ENCODE measurements around the gene RNF38.

DNA sequence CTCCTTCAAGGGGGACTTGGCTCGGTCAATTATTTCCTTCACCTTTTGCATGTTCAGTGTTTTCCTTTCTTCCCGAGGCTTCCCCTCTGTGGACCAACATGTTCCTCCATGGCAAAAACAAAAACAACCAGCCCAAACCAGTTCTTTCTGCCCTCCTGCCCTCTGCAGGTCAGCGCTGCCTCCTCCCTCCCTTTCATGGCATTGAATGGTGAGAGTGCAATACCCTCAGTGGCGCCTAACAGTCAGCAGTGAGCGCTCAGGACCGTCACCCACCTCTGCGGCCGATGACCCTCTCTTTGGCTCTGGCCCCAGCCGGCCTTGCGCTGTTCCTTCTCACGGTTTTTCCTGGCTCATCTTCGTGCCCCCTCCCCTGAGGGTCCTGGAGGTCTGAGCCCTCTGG lies 107.4 kb downstream of the RNF38 start:
- TF ChIP-seq, protein P1, sequence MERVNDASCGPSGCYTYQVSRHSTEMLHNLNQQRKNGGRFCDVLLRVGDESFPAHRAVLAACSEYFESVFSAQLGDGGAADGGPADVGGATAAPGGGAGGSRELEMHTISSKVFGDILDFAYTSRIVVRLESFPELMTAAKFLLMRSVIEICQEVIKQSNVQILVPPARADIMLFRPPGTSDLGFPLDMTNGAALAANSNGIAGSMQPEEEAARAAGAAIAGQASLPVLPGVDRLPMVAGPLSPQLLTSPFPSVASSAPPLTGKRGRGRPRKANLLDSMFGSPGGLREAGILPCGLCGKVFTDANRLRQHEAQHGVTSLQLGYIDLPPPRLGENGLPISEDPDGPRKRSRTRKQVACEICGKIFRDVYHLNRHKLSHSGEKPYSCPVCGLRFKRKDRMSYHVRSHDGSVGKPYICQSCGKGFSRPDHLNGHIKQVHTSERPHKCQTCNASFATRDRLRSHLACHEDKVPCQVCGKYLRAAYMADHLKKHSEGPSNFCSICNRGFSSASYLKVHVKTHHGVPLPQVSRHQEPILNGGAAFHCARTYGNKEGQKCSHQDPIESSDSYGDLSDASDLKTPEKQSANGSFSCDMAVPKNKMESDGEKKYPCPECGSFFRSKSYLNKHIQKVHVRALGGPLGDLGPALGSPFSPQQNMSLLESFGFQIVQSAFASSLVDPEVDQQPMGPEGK (CRISPR knock-in tag; IDR thresholded peaks at IDR 0.05; ENCODE audit: borderline replicate concordance): no peak
- TF ChIP-seq SNAI2 (CRISPR knock-in tag; IDR thresholded peaks at IDR 0.05) (no peak), PPARA (CRISPR knock-in tag; IDR thresholded peaks at IDR 0.05; ENCODE audit: borderline replicate concordance) (no peak), ZFP30 (CRISPR knock-in tag; IDR thresholded peaks at IDR 0.05) (no peak), TOX (CRISPR knock-in tag; IDR thresholded peaks at IDR 0.05; ENCODE audit: borderline replicate concordance) (no peak)

All from SK-N-SH treated with all-trans-retinoic acid at 6 μM for 48 hours (cell line).